Loucy (cell line): ENCODE results near the gene NEK8.

Experiments
- H2AFZ ChIP-seq: fragments of 200-600 bp; sonication (generic); 2 replicates; pipeline ENCODE4 v1.6.0; 2016; ENCODE audit warnings: antibody characterized with exemption, mild to moderate bottlenecking, low read length, moderate library complexity
- H3F3A ChIP-seq: fragments of 200-600 bp; 2 replicates; pipeline ENCODE4 v1.6.0; 2016; ENCODE audit warnings: antibody characterized with exemption, low read depth, mild to moderate bottlenecking
- H3K27me3 ChIP-seq: fragments of 200-600 bp; sonication (generic); 2 replicates; pipeline ENCODE4 v1.6.1; 2014; ENCODE audit warnings: low read length, mild to moderate bottlenecking; ENCODE audit not compliant: insufficient read depth, poor library complexity, severe bottlenecking
- H3K36me3 ChIP-seq: fragments of 200-600 bp; sonication (generic); 2 replicates; pipeline ENCODE4 v1.6.1; 2016; ENCODE audit warnings: low read length; ENCODE audit not compliant: insufficient read depth
- H3K4me1 ChIP-seq: fragments of 200-600 bp; sonication (generic); 2 replicates; pipeline ENCODE4 v1.5.1; 2014; ENCODE audit warnings: low read length, mild to moderate bottlenecking; ENCODE audit not compliant: insufficient read depth, poor library complexity, severe bottlenecking
- H3K4me2 ChIP-seq: fragments of 200-600 bp; sonication (generic); 2 replicates; pipeline ENCODE4 v1.6.0; 2014; ENCODE audit warnings: antibody characterized with exemption, low read length, low read depth, mild to moderate bottlenecking; ENCODE audit not compliant: poor library complexity, severe bottlenecking
- H3K4me3 ChIP-seq: fragments of 200-600 bp; sonication (generic); 2 replicates; pipeline ENCODE4 v1.5.1; 2014; ENCODE audit warnings: low read length, mild to moderate bottlenecking, mixed read lengths; ENCODE audit not compliant: poor library complexity, severe bottlenecking
- H3K79me2 ChIP-seq: fragments of 200-600 bp; sonication (generic); 2 replicates; pipeline ENCODE4 v1.6.1; 2014; ENCODE audit warnings: low read length; ENCODE audit not compliant: insufficient read depth
- H3K9ac ChIP-seq: fragments of 200-600 bp; sonication (generic); 2 replicates; pipeline ENCODE4 v1.6.0; 2014; ENCODE audit warnings: mild to moderate bottlenecking, low read depth, low read length, moderate library complexity; ENCODE audit not compliant: poor library complexity, severe bottlenecking
- H3K9me2 ChIP-seq: fragments of 200-600 bp; sonication (generic); replicated peaks from 2 replicates; pipeline ENCODE4 v1.6.1; 2016; ENCODE audit warnings: low read depth, low read length, mixed read lengths
- H3K9me3 ChIP-seq: fragments of 200-600 bp; sonication (generic); 2 replicates; pipeline ENCODE4 v1.6.1; 2014; ENCODE audit warnings: mild to moderate bottlenecking, antibody characterized with exemption, low read length, low read depth; ENCODE audit not compliant: insufficient read depth
- H4K20me1 ChIP-seq: fragments of 200-600 bp; sonication (generic); 2 replicates; pipeline ENCODE4 v1.6.0; 2014; ENCODE audit warnings: antibody characterized with exemption, low read length, mild to moderate bottlenecking; ENCODE audit not compliant: insufficient read depth, poor library complexity, severe bottlenecking
- EZH2phosphoT487 ChIP-seq: fragments of 200-600 bp; IDR thresholded peaks from 2 replicates; pipeline ENCODE4 v1.6.1; 2018; ENCODE audit warnings: antibody characterized with exemption, mild to moderate bottlenecking, moderate library complexity, borderline replicate concordance
- TF ChIP-seq, protein P1 (sequence below): fragments of 200-600 bp; sonication (generic); conservative IDR thresholded peaks from 2 replicates; pipeline ENCODE4 v1.5.1; 2014; ENCODE audit warnings: mild to moderate bottlenecking, antibody characterized with exemption, low read length

Gene NEK8

DNA sequence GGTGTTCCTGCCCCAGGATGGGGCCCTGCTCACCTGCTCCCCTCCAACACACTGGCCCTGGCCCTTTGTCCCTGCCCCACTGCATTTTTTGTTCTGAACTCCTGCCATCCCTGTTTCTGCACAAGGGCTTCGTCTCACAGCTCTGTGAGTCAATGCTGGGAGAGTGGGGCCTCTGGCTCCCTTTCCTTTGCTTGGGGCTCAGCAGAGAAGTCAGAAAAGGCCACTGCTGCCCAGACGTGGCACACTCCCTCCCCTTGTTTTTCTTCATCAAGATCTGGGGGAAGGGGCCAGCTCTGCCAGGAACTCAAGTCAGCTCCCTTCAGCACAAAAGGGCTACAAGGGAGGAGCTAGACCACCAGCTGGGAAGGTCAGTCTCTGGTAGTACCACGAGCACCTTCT is 25.8 kb upstream of the NEK8 start:
- no peak overlapping the region for H2AFZ ChIP-seq
- H3K27me3 ChIP-seq: no peaks in the 10 kb centered on the region
- no peak for TF ChIP-seq EZH2phosphoT487
- TF ChIP-seq, protein P1, sequence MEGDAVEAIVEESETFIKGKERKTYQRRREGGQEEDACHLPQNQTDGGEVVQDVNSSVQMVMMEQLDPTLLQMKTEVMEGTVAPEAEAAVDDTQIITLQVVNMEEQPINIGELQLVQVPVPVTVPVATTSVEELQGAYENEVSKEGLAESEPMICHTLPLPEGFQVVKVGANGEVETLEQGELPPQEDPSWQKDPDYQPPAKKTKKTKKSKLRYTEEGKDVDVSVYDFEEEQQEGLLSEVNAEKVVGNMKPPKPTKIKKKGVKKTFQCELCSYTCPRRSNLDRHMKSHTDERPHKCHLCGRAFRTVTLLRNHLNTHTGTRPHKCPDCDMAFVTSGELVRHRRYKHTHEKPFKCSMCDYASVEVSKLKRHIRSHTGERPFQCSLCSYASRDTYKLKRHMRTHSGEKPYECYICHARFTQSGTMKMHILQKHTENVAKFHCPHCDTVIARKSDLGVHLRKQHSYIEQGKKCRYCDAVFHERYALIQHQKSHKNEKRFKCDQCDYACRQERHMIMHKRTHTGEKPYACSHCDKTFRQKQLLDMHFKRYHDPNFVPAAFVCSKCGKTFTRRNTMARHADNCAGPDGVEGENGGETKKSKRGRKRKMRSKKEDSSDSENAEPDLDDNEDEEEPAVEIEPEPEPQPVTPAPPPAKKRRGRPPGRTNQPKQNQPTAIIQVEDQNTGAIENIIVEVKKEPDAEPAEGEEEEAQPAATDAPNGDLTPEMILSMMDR: no peak
- no peaks in the 10 kb centered on the region for H3K9me2 ChIP-seq
- no peaks in the 10 kb centered on the region for H3K79me2 ChIP-seq
- H3K4me1 ChIP-seq: no peaks in the 10 kb centered on the region
- H3K36me3 ChIP-seq: peaks cover 62% of the 10 kb centered on the region; the same call in 1 of the 2 replicates
- no peaks in the 10 kb centered on the region for H3F3A ChIP-seq
- no peak overlapping the region for H3K4me2 ChIP-seq
- no peak overlapping the region for H3K4me3 ChIP-seq
- H3K9ac ChIP-seq: no peak overlapping the region
- no peaks in the 10 kb centered on the region for H4K20me1 ChIP-seq
- no peaks in the 10 kb centered on the region for H3K9me3 ChIP-seq

DNA sequence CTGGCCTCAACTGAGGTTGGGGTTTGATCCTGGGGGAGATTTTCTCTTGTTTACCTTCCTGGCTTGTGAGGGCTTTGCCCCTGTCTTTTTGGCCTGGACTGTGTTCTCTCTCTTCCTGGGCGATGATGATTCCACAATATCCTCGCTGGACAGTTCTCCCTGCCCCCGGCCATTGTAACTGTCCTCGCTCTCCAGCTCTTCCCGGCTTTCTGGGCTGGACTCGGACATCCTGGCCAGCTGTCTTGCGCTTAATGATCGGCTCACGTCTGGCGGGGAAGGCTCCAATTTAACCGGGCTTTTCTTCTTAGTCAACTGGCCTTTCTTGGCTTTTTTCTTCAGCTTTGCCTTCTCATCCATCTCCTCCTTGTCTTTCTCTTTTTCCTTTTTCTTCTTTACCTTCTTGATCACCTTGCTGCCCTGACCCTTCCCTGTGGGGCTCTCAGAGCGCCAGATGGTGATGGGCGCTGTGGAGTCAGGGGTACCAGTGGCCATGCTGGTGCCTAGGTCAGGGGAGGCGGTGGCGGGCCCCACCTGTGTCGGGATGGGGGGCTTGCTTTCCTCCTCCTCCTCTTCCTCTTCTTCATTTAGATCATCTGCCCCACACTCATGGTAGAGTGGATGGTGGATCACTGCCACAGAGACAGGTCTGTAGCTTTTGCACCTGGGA is 24.9 kb upstream of the NEK8 start:
- no peak overlapping the region for H3K9ac ChIP-seq
- H3K27me3 ChIP-seq: no peaks in the 10 kb centered on the region
- no peak overlapping the region for H3K4me3 ChIP-seq
- TF ChIP-seq, protein P1: no peak
- H2AFZ ChIP-seq: no peak overlapping the region
- no peaks in the 10 kb centered on the region for H3K4me1 ChIP-seq
- no peak overlapping the region for H3K4me2 ChIP-seq
- H3K9me3 ChIP-seq: no peaks in the 10 kb centered on the region
- H3K9me2 ChIP-seq: no peaks in the 10 kb centered on the region
- H4K20me1 ChIP-seq: no peaks in the 10 kb centered on the region
- H3K36me3 ChIP-seq: peaks cover 53% of the 10 kb centered on the region; the same call in 1 of the 2 replicates
- H3K79me2 ChIP-seq: no peaks in the 10 kb centered on the region
- H3F3A ChIP-seq: no peaks in the 10 kb centered on the region

- H2AFZ ChIP-seq: no peak overlapping the region
- peaks cover 46% of the 10 kb centered on the region; the same call in 1 of the 2 replicates for H3K36me3 ChIP-seq
- no peak overlapping the region for H3K4me2 ChIP-seq
- no peaks in the 10 kb centered on the region for H3K9me2 ChIP-seq
- H3K79me2 ChIP-seq: peaks cover 4% of the 10 kb centered on the region; the same call in 1 of the 2 replicates
- no peak overlapping the region for H3K4me3 ChIP-seq
- no peak for TF ChIP-seq EZH2phosphoT487
- TF ChIP-seq, protein P1: no peak
- H3K4me1 ChIP-seq: no peaks in the 10 kb centered on the region
- H4K20me1 ChIP-seq: no peaks in the 10 kb centered on the region
- H3K27me3 ChIP-seq: no peaks in the 10 kb centered on the region
- H3K9me3 ChIP-seq: no peaks in the 10 kb centered on the region
- H3K9ac ChIP-seq: no peak overlapping the region
- no peaks in the 10 kb centered on the region for H3F3A ChIP-seq
These were observed 24.2 kb upstream of the NEK8 start for GRCh38 chr17:28704219-28704858.
